Choroid plexus epithelial cell (primary cell): Measurements from ENCODE around the gene RXRA.

Experiments used
- DNase-seq: peaks from one replicate; pipeline ENCODE4 v3.0.0-alpha.2; 2010; ENCODE audit warnings: low read depth
- H3K4me3 ChIP-seq: 2 replicates; pipeline ENCODE4 v1.5.1; 2011; ENCODE audit warnings: low read depth, mild to moderate bottlenecking, control low read depth, low read length, moderate library complexity
- CTCF ChIP-seq: conservative IDR thresholded peaks from 2 replicates; pipeline ENCODE4 v1.5.1; 2011; ENCODE audit warnings: low read depth, mild to moderate bottlenecking, control low read depth, inconsistent platforms, low read length, moderate library complexity

The RXRA gene

GRCh38 chr9:134327671-134328231 lies 1.5 kb downstream of the RXRA start:
- DNase-seq = peak; percentile 24
- no peak for TF ChIP-seq CTCF
- peak overlapping the region; percentile 70 for H3K4me3 ChIP-seq

GRCh38 chr9:134328341-134328840 lies 2.1 kb downstream of the RXRA start:
- peak; percentile 44 for DNase-seq
- peak overlapping the region; percentile 70 for H3K4me3 ChIP-seq

DNA sequence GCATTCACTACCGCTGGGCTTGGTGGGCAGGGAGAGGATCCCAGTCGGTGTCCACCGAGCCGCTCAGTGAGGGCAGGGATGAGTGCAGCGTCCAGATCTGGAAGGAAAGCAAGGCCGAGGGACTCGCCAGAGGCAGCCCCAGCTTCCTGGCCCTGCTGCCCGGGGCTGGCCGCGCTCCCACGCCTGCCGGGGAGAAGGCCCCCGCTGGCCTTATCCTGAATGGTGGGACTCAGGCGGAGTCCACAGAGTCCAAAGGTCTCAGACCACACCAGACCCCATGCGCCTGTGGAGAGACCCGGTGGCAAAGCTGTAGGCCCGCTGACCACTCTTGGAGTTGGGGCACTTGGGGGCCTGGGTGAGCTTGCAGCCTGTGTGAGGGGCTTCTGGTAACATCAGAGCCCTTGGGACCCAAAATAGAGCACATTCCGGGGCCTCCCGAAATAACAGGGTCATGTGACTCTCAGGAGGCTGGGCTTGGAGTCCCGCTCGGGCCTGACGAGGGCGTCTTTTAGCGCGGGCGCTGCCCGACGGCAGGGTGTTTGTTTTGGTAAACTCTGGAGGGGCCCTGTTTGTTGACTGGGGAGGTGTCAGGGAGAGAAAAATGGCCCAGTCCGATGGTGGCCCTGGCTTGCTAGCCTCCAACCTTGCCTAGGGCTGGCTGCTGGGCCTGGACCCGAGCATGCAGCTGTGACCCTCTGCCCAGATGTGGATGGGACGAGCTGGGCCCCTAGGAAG lies 2.8 kb downstream of the RXRA start:
- H3K4me3 ChIP-seq = peak overlapping the region; percentile 70
- peak; percentile 29 for TF ChIP-seq CTCF
- DNase-seq = peak; percentile 36

More at GRCh38 chr9:134328341-134328840, 2.1 kb downstream of the RXRA start:
- TF ChIP-seq CTCF = no peak

- no peak for DNase-seq
- H3K4me3 ChIP-seq = no peak overlapping the region
- TF ChIP-seq CTCF = no peak
Observed at GRCh38 chr9:134329576-134329855, 3.3 kb downstream of the RXRA start.

DNA sequence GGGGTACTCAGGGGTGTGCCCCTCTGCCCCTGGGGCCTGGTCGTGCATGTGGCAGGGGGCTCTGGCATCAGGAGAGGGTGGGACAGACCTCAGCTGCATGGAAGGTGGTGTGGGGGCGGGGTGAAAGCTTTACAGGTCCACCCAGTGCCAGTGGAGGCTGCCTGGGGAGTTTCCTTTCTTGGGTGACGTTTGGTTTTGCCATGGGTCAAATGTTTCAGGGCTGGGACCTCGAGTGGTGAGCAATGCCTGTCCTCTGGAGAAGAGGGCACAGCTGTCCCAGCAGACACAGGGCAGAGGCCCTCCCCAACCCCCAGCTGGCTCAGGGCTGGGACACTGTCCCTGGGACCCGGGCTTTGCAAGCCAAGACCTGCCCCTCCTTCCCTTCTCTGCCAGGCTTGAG lies 3.6 kb downstream of the RXRA start:
- no peak for DNase-seq
- H3K4me3 ChIP-seq = no peak overlapping the region
- no peak for TF ChIP-seq CTCF

GRCh38 chr9:134330590-134330989 lies 4.3 kb downstream of the RXRA start:
- no peak overlapping the region for H3K4me3 ChIP-seq

More at GRCh38 chr9:134330590-134330989, 4.3 kb downstream of the RXRA start:
- no peak for DNase-seq
- TF ChIP-seq CTCF = no peak
